Liver (tissue), 3 donors: ENCODE results near the gene SEPHS2.

Experiments used
- FOXA1 ChIP-seq: IDR thresholded peaks from 2 replicates; pipeline ENCODE4 v1.6.1; 2016; ENCODE audit warnings: antibody characterized with exemption
- GABPA ChIP-seq, 2 donors: IDR thresholded peaks in 1 of 2; conservative IDR thresholded peaks in 1 of 2; 2 replicates each; pipeline ENCODE4 v1.6.1; 2016; ENCODE audit warnings: antibody characterized with exemption in 2 of 2, mild to moderate bottlenecking in 1 of 2, moderate library complexity in 1 of 2
- HNF4A ChIP-seq, 2 donors: conservative IDR thresholded peaks; 2 replicates each; pipeline ENCODE4 v1.6.1; 2016; ENCODE audit warnings: antibody characterized with exemption in 2 of 2, mild to moderate bottlenecking in 2 of 2
- JUND ChIP-seq, 2 donors: IDR thresholded peaks; 2 replicates each; pipeline ENCODE4 v1.6.1; 2016; ENCODE audit warnings: antibody characterized with exemption in 2 of 2
- RAD21 ChIP-seq, 2 donors: IDR thresholded peaks; 2 replicates each; pipeline ENCODE4 v1.6.1; 2016; ENCODE audit warnings: antibody characterized with exemption in 2 of 2, mild to moderate bottlenecking in 2 of 2
- SP1 ChIP-seq: IDR thresholded peaks from 2 replicates; pipeline ENCODE4 v1.6.1; 2018; ENCODE audit warnings: antibody characterized with exemption, mild to moderate bottlenecking
- TF ChIP-seq, protein P1 (sequence below): fragments of 150-350 bp; IDR thresholded peaks from 2 replicates; pipeline ENCODE4 v1.5.1; 2017; ENCODE audit warnings: improper control_type of control experiment, low read depth, low read length; ENCODE audit not compliant: missing input control
- donor health status: healthy.
- donor health status: healthy.

DNA sequence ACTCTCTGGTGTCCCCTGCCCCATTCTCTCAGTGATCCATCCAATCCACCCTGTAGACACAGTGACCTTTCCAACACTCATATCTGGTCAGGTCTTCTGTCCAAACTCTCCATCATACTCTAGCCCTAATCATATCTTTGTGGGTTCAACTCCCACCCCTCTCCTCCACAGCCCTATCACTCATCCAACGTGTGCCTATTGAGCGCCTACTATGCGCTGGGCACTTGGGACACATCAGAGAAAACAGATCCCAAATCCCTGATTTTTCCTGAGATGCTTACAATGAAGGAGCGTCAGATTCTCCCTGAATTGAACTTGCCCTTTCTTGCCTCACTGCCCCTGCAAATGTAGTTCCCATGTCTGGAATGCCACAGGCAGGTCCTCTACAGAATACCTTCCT is 17.6 kb downstream of the SEPHS2 start:
- TF ChIP-seq JUND (IDR thresholded peaks at IDR 0.05), result no peak
- TF ChIP-seq RAD21 (IDR thresholded peaks at IDR 0.05), result no peak
- TF ChIP-seq, protein P1, sequence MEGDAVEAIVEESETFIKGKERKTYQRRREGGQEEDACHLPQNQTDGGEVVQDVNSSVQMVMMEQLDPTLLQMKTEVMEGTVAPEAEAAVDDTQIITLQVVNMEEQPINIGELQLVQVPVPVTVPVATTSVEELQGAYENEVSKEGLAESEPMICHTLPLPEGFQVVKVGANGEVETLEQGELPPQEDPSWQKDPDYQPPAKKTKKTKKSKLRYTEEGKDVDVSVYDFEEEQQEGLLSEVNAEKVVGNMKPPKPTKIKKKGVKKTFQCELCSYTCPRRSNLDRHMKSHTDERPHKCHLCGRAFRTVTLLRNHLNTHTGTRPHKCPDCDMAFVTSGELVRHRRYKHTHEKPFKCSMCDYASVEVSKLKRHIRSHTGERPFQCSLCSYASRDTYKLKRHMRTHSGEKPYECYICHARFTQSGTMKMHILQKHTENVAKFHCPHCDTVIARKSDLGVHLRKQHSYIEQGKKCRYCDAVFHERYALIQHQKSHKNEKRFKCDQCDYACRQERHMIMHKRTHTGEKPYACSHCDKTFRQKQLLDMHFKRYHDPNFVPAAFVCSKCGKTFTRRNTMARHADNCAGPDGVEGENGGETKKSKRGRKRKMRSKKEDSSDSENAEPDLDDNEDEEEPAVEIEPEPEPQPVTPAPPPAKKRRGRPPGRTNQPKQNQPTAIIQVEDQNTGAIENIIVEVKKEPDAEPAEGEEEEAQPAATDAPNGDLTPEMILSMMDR, result no peak
- TF ChIP-seq HNF4A (conservative IDR thresholded peaks at IDR 0.05), result no peak
- no peak for TF ChIP-seq SP1
- no peak for TF ChIP-seq GABPA (IDR thresholded peaks at IDR 0.05 in 1 of 2, conservative IDR thresholded peaks at IDR 0.05 in 1 of 2)
- TF ChIP-seq FOXA1, result no peak
